Hepatocyte (in vitro differentiated cells): ENCODE measurements around the gene CATSPER4.

ENCODE experiments used
- CTCF ChIP-seq: fragments of 200-600 bp; sonication (generic); IDR thresholded peaks from 2 replicates; pipeline ENCODE4 v1.5.1; 2016; ENCODE audit warnings: antibody characterized with exemption, mild to moderate bottlenecking; ENCODE audit not compliant: poor library complexity
- EZH2 ChIP-seq: fragments of 200-600 bp; sonication (generic); IDR thresholded peaks from 2 replicates; pipeline ENCODE4 v1.6.1; 2016; ENCODE audit warnings: antibody characterized with exemption, mild to moderate bottlenecking, borderline replicate concordance

GRCh38 chr1:26215246-26215645, 24.8 kb downstream of the CATSPER4 start:
- TF ChIP-seq CTCF, result no peak
- no peak for TF ChIP-seq EZH2
